ENCODE measurements around the gene FAM78A. TPM values are rescaled to one million over a fixed set of nuclear protein-coding genes. Genes with fewer than 3 reads are reported as not detected.

Gene FAM78A
- total RNA-seq, 1 donor from 2014 or later: 1.9 TPM

DNA sequence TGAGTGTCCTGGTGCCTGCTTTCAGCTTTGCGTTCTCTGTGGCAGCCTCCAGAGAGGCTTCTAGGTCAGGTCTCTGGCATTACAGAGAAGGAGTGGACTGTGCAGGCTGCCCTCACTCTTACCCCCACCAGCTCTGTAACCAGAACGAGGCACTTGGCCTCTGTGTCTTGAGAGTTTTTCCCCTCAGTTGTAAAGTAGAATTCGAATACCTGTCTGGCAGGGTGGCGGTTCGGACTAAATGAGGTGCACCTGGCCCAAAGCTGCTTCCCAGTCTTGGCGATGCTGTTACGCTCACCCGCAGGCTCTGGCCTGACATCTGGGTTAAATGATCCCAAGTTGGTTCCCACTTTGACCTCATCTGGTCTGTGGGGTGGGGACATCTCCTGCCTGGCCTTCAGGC, 40.1 kb downstream of the FAM78A start:
- peaks cover 3% of the 10 kb centered on the region for H3K36me3 ChIP-seq (ENCODE audit: control insufficient read depth, insufficient read depth, low read length)
- TF ChIP-seq CTCF (IDR thresholded peaks at IDR 0.05; ENCODE audit: insufficient read depth, low read length, poor library complexity, severe bottlenecking): no peak

DNA sequence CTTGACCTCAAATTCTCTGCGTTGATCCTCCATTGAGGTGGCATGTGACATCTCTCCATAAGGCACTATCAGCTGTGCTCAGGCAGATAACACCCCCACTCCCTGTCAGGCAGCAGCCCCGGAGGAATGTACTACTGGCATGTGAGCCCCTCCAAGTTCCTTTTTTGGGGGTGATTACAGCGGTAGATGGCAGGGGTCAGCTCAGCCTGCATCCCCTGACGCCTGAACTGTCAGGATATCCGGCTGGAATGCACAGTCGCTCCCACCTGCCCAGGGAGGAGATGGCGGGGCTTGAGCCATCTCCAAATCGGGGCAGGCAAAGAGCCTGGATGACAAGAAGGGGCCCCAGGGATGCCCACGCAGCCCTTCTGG, 40.8 kb downstream of the FAM78A start:
- Histone ChIP-seq H3K4me3 (ENCODE audit: low read depth, low read length) (no peak overlapping the region), H3K27me3 (ENCODE audit: control insufficient read depth, insufficient read depth, low read length) (peaks cover 4% of the 10 kb centered on the region), H3K36me3 (ENCODE audit: control insufficient read depth, insufficient read depth, low read length) (peaks cover 3% of the 10 kb centered on the region)
- no peak for DNase-seq (ENCODE audit: low read depth)
- TF ChIP-seq CTCF (IDR thresholded peaks at IDR 0.05; ENCODE audit: insufficient read depth, low read length, poor library complexity, severe bottlenecking): no peak

More for the DNA sequence above, 40.1 kb downstream of the FAM78A start:
- DNase-seq (ENCODE audit: low read depth): no peak
- H3K4me3 ChIP-seq (ENCODE audit: low read depth, low read length): no peak overlapping the region
- peaks cover 7% of the 10 kb centered on the region for H3K27me3 ChIP-seq (ENCODE audit: control insufficient read depth, insufficient read depth, low read length)

- no peak overlapping the region for H3K4me3 ChIP-seq (ENCODE audit: low read depth, low read length)
- no peak for DNase-seq (ENCODE audit: low read depth)
- peaks cover 3% of the 10 kb centered on the region for H3K27me3 ChIP-seq (ENCODE audit: control insufficient read depth, insufficient read depth, low read length)
- no peak for TF ChIP-seq CTCF (IDR thresholded peaks at IDR 0.05; ENCODE audit: insufficient read depth, low read length, poor library complexity, severe bottlenecking)
- peaks cover 3% of the 10 kb centered on the region for H3K36me3 ChIP-seq (ENCODE audit: control insufficient read depth, insufficient read depth, low read length)
Measured at GRCh38 chr9:131234799-131235479, 41.4 kb downstream of the FAM78A start.

GRCh38 chr9:131233995-131234394, 42.3 kb downstream of the FAM78A start:
- Histone ChIP-seq H3K27me3 (ENCODE audit: control insufficient read depth, insufficient read depth, low read length) (no peaks in the 10 kb centered on the region), H3K4me3 (ENCODE audit: low read depth, low read length) (no peak overlapping the region), H3K36me3 (ENCODE audit: control insufficient read depth, insufficient read depth, low read length) (peaks cover 3% of the 10 kb centered on the region)
- no peak for DNase-seq (ENCODE audit: low read depth)
- no peak for TF ChIP-seq CTCF (IDR thresholded peaks at IDR 0.05; ENCODE audit: insufficient read depth, low read length, poor library complexity, severe bottlenecking)

GRCh38 chr9:131233556-131233955, 42.8 kb downstream of the FAM78A start:
- no peak for TF ChIP-seq CTCF (IDR thresholded peaks at IDR 0.05; ENCODE audit: insufficient read depth, low read length, poor library complexity, severe bottlenecking)
- peaks cover 3% of the 10 kb centered on the region for H3K36me3 ChIP-seq (ENCODE audit: control insufficient read depth, insufficient read depth, low read length)
- H3K4me3 ChIP-seq (ENCODE audit: low read depth, low read length): no peak overlapping the region
- no peak for DNase-seq (ENCODE audit: low read depth)
- no peaks in the 10 kb centered on the region for H3K27me3 ChIP-seq (ENCODE audit: control insufficient read depth, insufficient read depth, low read length)

GRCh38 chr9:131228988-131229387, 47.3 kb downstream of the FAM78A start:
- Histone ChIP-seq H3K4me3 (ENCODE audit: low read depth, low read length) (no peak overlapping the region), H3K27me3 (ENCODE audit: control insufficient read depth, insufficient read depth, low read length) (no peaks in the 10 kb centered on the region), H3K36me3 (ENCODE audit: control insufficient read depth, insufficient read depth, low read length) (peaks cover 3% of the 10 kb centered on the region)
- TF ChIP-seq CTCF (IDR thresholded peaks at IDR 0.05; ENCODE audit: insufficient read depth, low read length, poor library complexity, severe bottlenecking): no peak
- DNase-seq (ENCODE audit: low read depth): no peak

Measured in kidney epithelial cell (primary cell).